ENCODE data around the gene GPC3.

Gene GPC3

GRCh38 chrX:133838761-133839676 is 146.4 kb downstream of the GPC3 start:
- peak; percentile 43 for TF ChIP-seq CTCF (IDR thresholded peaks at IDR 0.05; ENCODE audit: low read depth, low read length, missing control alignments)
- H3K4me3 ChIP-seq (ENCODE audit: low read depth, low read length) = no peak overlapping the region
- DNase-seq (ENCODE audit: low read depth) = no peak

GRCh38 chrX:133837091-133837490 is 148.3 kb downstream of the GPC3 start:
- DNase-seq (ENCODE audit: low read depth) = no peak
- no peak overlapping the region for H3K4me3 ChIP-seq (ENCODE audit: low read depth, low read length)
- no peak for TF ChIP-seq CTCF (IDR thresholded peaks at IDR 0.05; ENCODE audit: low read depth, low read length, missing control alignments)

- TF ChIP-seq CTCF (IDR thresholded peaks at IDR 0.05; ENCODE audit: low read depth, low read length, missing control alignments) = no peak
- H3K4me3 ChIP-seq (ENCODE audit: low read depth, low read length) = no peak overlapping the region
- no peak for DNase-seq (ENCODE audit: low read depth)
Measured at GRCh38 chrX:133836561-133836960, 148.8 kb downstream of the GPC3 start.

GRCh38 chrX:133834771-133835170 is 150.6 kb downstream of the GPC3 start:
- no peak overlapping the region for H3K4me3 ChIP-seq (ENCODE audit: low read depth, low read length)
- no peak for TF ChIP-seq CTCF (IDR thresholded peaks at IDR 0.05; ENCODE audit: low read depth, low read length, missing control alignments)
- DNase-seq (ENCODE audit: low read depth) = no peak

GRCh38 chrX:133819546-133819945 is 165.8 kb downstream of the GPC3 start:
- no peak overlapping the region for H3K4me3 ChIP-seq (ENCODE audit: low read depth, low read length)
- TF ChIP-seq CTCF (IDR thresholded peaks at IDR 0.05; ENCODE audit: low read depth, low read length, missing control alignments) = no peak
- no peak for DNase-seq (ENCODE audit: low read depth)

- no peak overlapping the region for H3K4me3 ChIP-seq (ENCODE audit: low read depth, low read length)
- TF ChIP-seq CTCF (IDR thresholded peaks at IDR 0.05; ENCODE audit: low read depth, low read length, missing control alignments) = no peak
- DNase-seq (ENCODE audit: low read depth) = no peak
Measured at GRCh38 chrX:133818019-133818418, 167.4 kb downstream of the GPC3 start.

GRCh38 chrX:133815496-133815895 is 169.9 kb downstream of the GPC3 start:
- no peak for TF ChIP-seq CTCF (IDR thresholded peaks at IDR 0.05; ENCODE audit: low read depth, low read length, missing control alignments)
- H3K4me3 ChIP-seq (ENCODE audit: low read depth, low read length) = no peak overlapping the region
- DNase-seq (ENCODE audit: low read depth) = no peak
